ENCODE data around the gene DCC.

- TF ChIP-seq POLR2A (IDR thresholded peaks at IDR 0.05), result no peak
- TF ChIP-seq CTCF (IDR thresholded peaks at IDR 0.05), result no peak
- TF ChIP-seq POLR2AphosphoS5 (IDR thresholded peaks at IDR 0.05), result no peak
- TF ChIP-seq EP300 (IDR thresholded peaks at IDR 0.05; ENCODE audit: low read depth), result no peak
Measured at GRCh38 chr18:53531187-53531586, 1191.2 kb downstream of the DCC start.

All from transverse colon (tissue), 4 donors.